Astrocyte (in vitro differentiated cells and primary cell): ENCODE results near the gene GPD1.

ENCODE experiments used
- CTCF ChIP-seq: IDR thresholded peaks from 2 replicates; pipeline ENCODE4 v1.5.1; 2011; ENCODE audit warnings: low read depth, mild to moderate bottlenecking, inconsistent platforms, low read length, moderate library complexity; ENCODE audit not compliant: insufficient read depth
- EZH2 ChIP-seq: IDR thresholded peaks from 2 replicates; pipeline ENCODE4 v1.6.1; 2012; ENCODE audit warnings: mild to moderate bottlenecking, low read length, inconsistent platforms; ENCODE audit not compliant: insufficient read depth

- TF ChIP-seq CTCF (no peak), EZH2 (no peak)
Observed at GRCh38 chr12:50104417-50105366, 884 bp downstream of the GPD1 start.
